Activated naive CD4-positive, alpha-beta T cell treated with anti-CD3 and anti-CD28 coated beads, Interleukin-2, amount 50 U/mL, for 72 hours (primary cell): ENCODE results near the gene TRAPPC2. TPM values are rescaled to one million over a fixed set of nuclear protein-coding genes. Genes with fewer than 3 reads are reported as not detected.
A peak's percentile ranks its signal among the peaks of the same experiment; 100 is the strongest.

Experiments used
- ATAC-seq, 2 donors: fragments of 150-1000 bp; cut with Tn5 transposase; 2 replicates each; pipeline ENCODE4 v1.10.0; 2021; ENCODE audit warnings: mild to moderate bottlenecking in 2 of 2, moderate library complexity in 2 of 2
- DNase-seq, 2 donors: peaks; one replicate each; pipeline ENCODE4 v3.0.0; 2021 to 2022; ENCODE audit warnings: low spot score in 2 of 2
- H3K27ac Mint-ChIP-seq, 2 donors: one replicate each; pipeline ENCODE4 v1.8.0; 2022; ENCODE audit warnings: mild to moderate bottlenecking in 2 of 2, mixed read lengths in 2 of 2
- H3K36me3 Mint-ChIP-seq, 2 donors: one replicate each; pipeline ENCODE4 v1.8.0; 2022; ENCODE audit warnings: mixed read lengths in 2 of 2
- H3K9me3 Mint-ChIP-seq, 2 donors: one replicate each; pipeline ENCODE4 v1.8.0; 2022; ENCODE audit warnings: mixed read lengths in 2 of 2
- total RNA-seq, 2 donors: library from RNA; stranded (reverse); gene quantifications; one replicate each; pipeline ENCODE4 v1.2.3, GENCODE V29; 2022

TRAPPC2 gene
- 10 to 100 TPM; 14.5 to 18.1 TPM for total RNA-seq

- H3K9me3 Mint-ChIP-seq = no peaks in the 10 kb centered on the region
- peaks cover 31 to 33% of the 10 kb centered on the region in 2 donors for H3K36me3 Mint-ChIP-seq
- ATAC-seq (peak; percentile 97 to 99), DNase-seq (peak; percentile 87 to 93)
- peak within 1 kb of the TSS; percentile 96 to 98 for H3K27ac Mint-ChIP-seq
Measured at GRCh38 chrX:13734278-13735172, at the start of gene TRAPPC2, which contains the start of gene OFD1. TRAPPC2 (minus strand) TSS chrX:13734620; CDS start chrX:13719963, 14,657 bp downstream. OFD1 (plus strand) TSS chrX:13734748; CDS start chrX:13735072, 324 bp downstream.

GRCh38 chrX:13780868-13781427 is 46.5 kb upstream of the TRAPPC2 start:
- DNase-seq (no peak), ATAC-seq (no peak)
- H3K27ac Mint-ChIP-seq = peak overlapping the region in 1 of 2 donors; percentile 14
- no peaks in the 10 kb centered on the region for H3K36me3 Mint-ChIP-seq
- no peaks in the 10 kb centered on the region for H3K9me3 Mint-ChIP-seq

GRCh38 chrX:13778916-13779315 is 44.5 kb upstream of the TRAPPC2 start:
- Mint-ChIP-seq H3K36me3 (peaks cover 0 to 7% of the 10 kb centered on the region in 2 donors), H3K27ac (peak overlapping the region in 1 of 2 donors; percentile 81), H3K9me3 (no peaks in the 10 kb centered on the region)
- no peak for DNase-seq
- peak in 1 of 2 donors; percentile 57 for ATAC-seq

- Mint-ChIP-seq H3K27ac (no peak overlapping the region), H3K9me3 (no peaks in the 10 kb centered on the region), H3K36me3 (peaks cover 4 to 7% of the 10 kb centered on the region in 2 donors)
- ATAC-seq = no peak
- DNase-seq = no peak
Measured at GRCh38 chrX:13776387-13776786, 42.0 kb upstream of the TRAPPC2 start.

GRCh38 chrX:13775837-13776236 is 41.4 kb upstream of the TRAPPC2 start:
- Mint-ChIP-seq H3K36me3 (peaks cover 4 to 7% of the 10 kb centered on the region in 2 donors), H3K9me3 (no peaks in the 10 kb centered on the region), H3K27ac (no peak overlapping the region)
- DNase-seq (no peak), ATAC-seq (no peak)

- no peak overlapping the region for H3K27ac Mint-ChIP-seq
- H3K36me3 Mint-ChIP-seq = peaks cover 4 to 7% of the 10 kb centered on the region in 2 donors
- DNase-seq = no peak
- no peak for ATAC-seq
- H3K9me3 Mint-ChIP-seq = no peaks in the 10 kb centered on the region
Measured at GRCh38 chrX:13774696-13775095, 40.3 kb upstream of the TRAPPC2 start.

GRCh38 chrX:13770013-13770535 is 35.7 kb upstream of the TRAPPC2 start:
- H3K9me3 Mint-ChIP-seq = no peaks in the 10 kb centered on the region
- DNase-seq (no peak), ATAC-seq (no peak)
- no peak overlapping the region for H3K27ac Mint-ChIP-seq
- peaks cover 7 to 11% of the 10 kb centered on the region in 2 donors for H3K36me3 Mint-ChIP-seq

GRCh38 chrX:13768939-13769338 is 34.5 kb upstream of the TRAPPC2 start:
- Mint-ChIP-seq H3K36me3 (peaks cover 0 to 11% of the 10 kb centered on the region in 2 donors), H3K27ac (no peak overlapping the region), H3K9me3 (no peaks in the 10 kb centered on the region)
- DNase-seq (no peak), ATAC-seq (no peak)

- peaks cover 0 to 6% of the 10 kb centered on the region in 2 donors for H3K36me3 Mint-ChIP-seq
Measured at GRCh38 chrX:13764765-13765164, 30.3 kb upstream of the TRAPPC2 start.

GRCh38 chrX:13764281-13764680 is 29.9 kb upstream of the TRAPPC2 start:
- H3K27ac Mint-ChIP-seq = no peak overlapping the region
- ATAC-seq = no peak
- peaks cover 0 to 6% of the 10 kb centered on the region in 2 donors for H3K36me3 Mint-ChIP-seq
- H3K9me3 Mint-ChIP-seq = no peaks in the 10 kb centered on the region
- no peak for DNase-seq

More at GRCh38 chrX:13764765-13765164, 30.3 kb upstream of the TRAPPC2 start:
- peak overlapping the region in 1 of 2 donors; percentile 60 for H3K27ac Mint-ChIP-seq
- H3K9me3 Mint-ChIP-seq = no peaks in the 10 kb centered on the region
- ATAC-seq (no peak), DNase-seq (no peak)

- Mint-ChIP-seq H3K9me3 (no peaks in the 10 kb centered on the region), H3K36me3 (peaks cover 0 to 6% of the 10 kb centered on the region in 2 donors), H3K27ac (no peak overlapping the region)
- ATAC-seq (no peak), DNase-seq (no peak)
Measured at GRCh38 chrX:13763489-13763888, 29.1 kb upstream of the TRAPPC2 start.

GRCh38 chrX:13761606-13762414 is 27.4 kb upstream of the TRAPPC2 start:
- peak overlapping the region in 1 of 2 donors; percentile 9 for H3K27ac Mint-ChIP-seq
- DNase-seq (no peak), ATAC-seq (no peak)
- peaks cover 0 to 4% of the 10 kb centered on the region in 2 donors for H3K36me3 Mint-ChIP-seq
- no peaks in the 10 kb centered on the region for H3K9me3 Mint-ChIP-seq

GRCh38 chrX:13760426-13760825 is 26.0 kb upstream of the TRAPPC2 start:
- Mint-ChIP-seq H3K27ac (no peak overlapping the region), H3K36me3 (no peaks in the 10 kb centered on the region), H3K9me3 (no peaks in the 10 kb centered on the region)
- ATAC-seq (no peak), DNase-seq (no peak)

GRCh38 chrX:13759152-13759718 is 24.8 kb upstream of the TRAPPC2 start:
- Mint-ChIP-seq H3K36me3 (no peaks in the 10 kb centered on the region), H3K27ac (no peak overlapping the region), H3K9me3 (no peaks in the 10 kb centered on the region)
- ATAC-seq (no peak), DNase-seq (no peak)

GRCh38 chrX:13756381-13756780 is 22.0 kb upstream of the TRAPPC2 start:
- H3K9me3 Mint-ChIP-seq = no peaks in the 10 kb centered on the region
- ATAC-seq (no peak), DNase-seq (no peak)
- H3K27ac Mint-ChIP-seq = no peak overlapping the region
- H3K36me3 Mint-ChIP-seq = peaks cover 0 to 7% of the 10 kb centered on the region in 2 donors

- ATAC-seq = no peak
- no peaks in the 10 kb centered on the region for H3K9me3 Mint-ChIP-seq
- peaks cover 0 to 7% of the 10 kb centered on the region in 2 donors for H3K36me3 Mint-ChIP-seq
- H3K27ac Mint-ChIP-seq = no peak overlapping the region
- no peak for DNase-seq
Measured at GRCh38 chrX:13755254-13755653, 20.8 kb upstream of the TRAPPC2 start.
